ENCODE measurements around the gene CD83. TPM values are rescaled to one million over a fixed set of nuclear protein-coding genes. Genes with fewer than 3 reads are reported as not detected.

CD83 gene
- polyA plus RNA-seq, 1 experiment, result 0.85 TPM

DNA sequence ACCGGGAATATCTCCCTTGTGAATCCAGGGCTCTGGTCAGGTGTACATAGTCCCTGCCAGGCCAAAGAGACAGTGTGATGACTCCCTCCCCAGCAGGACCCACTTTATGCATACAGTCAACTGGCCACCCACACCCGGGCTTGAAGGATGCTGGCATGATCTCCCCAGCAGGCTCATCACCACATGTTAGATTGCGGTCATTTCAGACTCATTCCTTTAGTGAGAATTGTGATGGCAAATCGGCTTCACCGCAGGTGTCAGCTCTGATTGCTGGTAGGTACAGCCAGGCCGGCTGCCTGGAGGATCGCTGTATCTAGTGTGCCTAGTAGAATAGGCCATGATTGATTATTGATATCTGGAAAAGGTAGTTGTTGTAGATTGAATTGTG lies 24.5 kb downstream of the CD83 start:
- H3K36me3 ChIP-seq (ENCODE audit: control insufficient read depth, insufficient read depth, low read length), result no peaks in the 10 kb centered on the region
- TF ChIP-seq, protein P1, sequence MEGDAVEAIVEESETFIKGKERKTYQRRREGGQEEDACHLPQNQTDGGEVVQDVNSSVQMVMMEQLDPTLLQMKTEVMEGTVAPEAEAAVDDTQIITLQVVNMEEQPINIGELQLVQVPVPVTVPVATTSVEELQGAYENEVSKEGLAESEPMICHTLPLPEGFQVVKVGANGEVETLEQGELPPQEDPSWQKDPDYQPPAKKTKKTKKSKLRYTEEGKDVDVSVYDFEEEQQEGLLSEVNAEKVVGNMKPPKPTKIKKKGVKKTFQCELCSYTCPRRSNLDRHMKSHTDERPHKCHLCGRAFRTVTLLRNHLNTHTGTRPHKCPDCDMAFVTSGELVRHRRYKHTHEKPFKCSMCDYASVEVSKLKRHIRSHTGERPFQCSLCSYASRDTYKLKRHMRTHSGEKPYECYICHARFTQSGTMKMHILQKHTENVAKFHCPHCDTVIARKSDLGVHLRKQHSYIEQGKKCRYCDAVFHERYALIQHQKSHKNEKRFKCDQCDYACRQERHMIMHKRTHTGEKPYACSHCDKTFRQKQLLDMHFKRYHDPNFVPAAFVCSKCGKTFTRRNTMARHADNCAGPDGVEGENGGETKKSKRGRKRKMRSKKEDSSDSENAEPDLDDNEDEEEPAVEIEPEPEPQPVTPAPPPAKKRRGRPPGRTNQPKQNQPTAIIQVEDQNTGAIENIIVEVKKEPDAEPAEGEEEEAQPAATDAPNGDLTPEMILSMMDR (IDR thresholded peaks at IDR 0.05; ENCODE audit: insufficient read depth, low read depth, low read length), result no peak
- DNase-seq (ENCODE audit: low read depth), result no peak
- ChIA-PET CTCF (no interaction called here), POLR2A (no interaction called here)
- H3K27me3 ChIP-seq (ENCODE audit: control insufficient read depth, insufficient read depth, low read length), result no peaks in the 10 kb centered on the region
- H3K4me3 ChIP-seq (ENCODE audit: low read depth, low read length), result no peak overlapping the region

DNA sequence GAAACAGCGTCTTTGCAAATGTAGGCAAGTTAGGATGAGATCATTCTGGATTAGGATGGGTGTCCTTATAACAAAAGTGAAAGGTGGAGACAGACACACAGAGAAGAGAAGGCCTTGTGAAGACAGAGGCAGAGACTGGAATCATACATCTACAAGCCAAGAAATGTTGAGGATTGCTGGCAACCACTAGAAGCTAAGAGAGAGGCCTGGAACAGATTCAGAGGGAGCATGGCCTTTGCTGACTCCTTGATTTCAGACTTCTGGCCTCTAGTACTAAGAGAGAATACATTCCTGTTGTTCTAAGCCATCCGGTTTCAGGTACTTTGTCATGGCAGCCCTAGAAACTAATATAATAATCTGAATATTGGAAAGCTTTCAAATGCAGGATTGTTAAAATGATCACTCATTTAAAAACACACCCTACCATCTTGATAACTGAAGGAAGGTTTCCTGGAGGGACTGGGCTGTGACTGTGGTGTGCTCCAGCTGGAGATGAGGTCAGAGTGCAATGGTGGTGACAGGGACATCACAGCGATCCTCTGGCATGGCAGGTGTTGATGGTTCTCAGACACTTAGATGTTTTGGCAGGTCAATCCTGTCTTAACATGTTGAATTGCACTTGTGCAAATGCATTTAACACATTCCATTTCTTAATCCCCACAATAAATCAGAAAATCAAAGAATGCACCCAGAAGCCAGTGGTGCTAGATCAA lies 25.1 kb downstream of the CD83 start:
- TF ChIP-seq, protein P1 (IDR thresholded peaks at IDR 0.05; ENCODE audit: insufficient read depth, low read depth, low read length), result no peak
- DNase-seq (ENCODE audit: low read depth), result no peak
- ChIA-PET CTCF (interaction anchor here (3.5 kb wide), 1 partner anchor 233 kb away, joined by 13 read pairs; no protein-coding TSS in a partner anchor), POLR2A (no interaction called here)
- H3K4me3 ChIP-seq (ENCODE audit: low read depth, low read length), result no peak overlapping the region
- no peaks in the 10 kb centered on the region for H3K27me3 ChIP-seq (ENCODE audit: control insufficient read depth, insufficient read depth, low read length)
- H3K36me3 ChIP-seq (ENCODE audit: control insufficient read depth, insufficient read depth, low read length), result no peaks in the 10 kb centered on the region

DNA sequence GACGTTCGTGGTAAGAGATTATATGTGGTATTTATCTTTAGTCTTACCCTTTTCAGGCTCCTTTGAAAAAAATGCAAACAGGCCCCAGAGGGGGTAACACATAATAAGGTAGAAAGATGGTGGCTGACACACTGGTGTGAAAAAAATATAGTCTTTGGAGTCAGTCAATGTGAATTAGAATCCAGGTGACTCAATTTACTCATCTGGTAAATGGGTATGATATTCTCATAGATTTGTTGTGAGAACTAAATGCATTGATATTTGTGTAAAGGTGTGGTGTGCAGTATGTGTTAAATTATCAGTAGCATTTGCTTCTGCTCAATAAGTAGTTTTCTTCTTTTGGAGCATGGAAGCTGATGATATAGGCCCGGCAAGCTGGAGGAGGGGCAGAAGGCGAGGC lies 25.7 kb downstream of the CD83 start:
- CTCF ChIA-PET, result interaction anchor here (0.6 to 3.5 kb wide), 6 partner anchors 9 to 327 kb away, joined by 3 to 16 read pairs (median 3); no protein-coding TSS in a partner anchor
- no peak for DNase-seq (ENCODE audit: low read depth)
- TF ChIP-seq, protein P1 (IDR thresholded peaks at IDR 0.05; ENCODE audit: insufficient read depth, low read depth, low read length), result no peak
- H3K27me3 ChIP-seq (ENCODE audit: control insufficient read depth, insufficient read depth, low read length), result no peaks in the 10 kb centered on the region
- H3K4me3 ChIP-seq (ENCODE audit: low read depth, low read length), result no peak overlapping the region
- no peaks in the 10 kb centered on the region for H3K36me3 ChIP-seq (ENCODE audit: control insufficient read depth, insufficient read depth, low read length)
- POLR2A ChIA-PET, result no interaction called here

DNA sequence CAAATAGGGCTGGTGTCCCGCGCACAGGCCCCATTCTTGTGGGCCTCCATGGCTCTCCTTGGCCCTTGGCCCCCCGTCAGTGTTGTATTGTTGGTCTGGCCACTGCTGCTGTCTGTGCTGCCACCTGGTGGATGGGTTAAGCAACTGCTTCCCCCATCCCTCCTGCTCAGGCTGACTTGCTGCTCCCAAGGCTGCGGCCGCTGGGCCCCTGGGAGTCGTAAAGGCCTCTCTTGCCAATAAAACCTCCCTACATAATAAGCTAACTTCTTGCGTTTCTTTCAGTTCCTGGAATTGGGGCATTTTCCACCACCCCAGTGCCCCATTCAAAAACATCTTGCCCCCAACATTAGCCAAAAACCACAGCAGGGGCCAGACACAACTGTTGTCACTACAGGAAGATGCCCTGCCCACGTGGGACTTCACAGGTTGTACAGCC lies 27.1 kb downstream of the CD83 start:
- no peak for DNase-seq (ENCODE audit: low read depth)
- ChIA-PET POLR2A (no interaction called here), CTCF (interaction anchor here (0.6 to 3.5 kb wide), 10 partner anchors 10 to 1478 kb away, joined by 3 to 16 read pairs (median 6); no protein-coding TSS in a partner anchor)
- Histone ChIP-seq H3K4me3 (ENCODE audit: low read depth, low read length) (no peak overlapping the region), H3K27me3 (ENCODE audit: control insufficient read depth, insufficient read depth, low read length) (no peaks in the 10 kb centered on the region), H3K36me3 (ENCODE audit: control insufficient read depth, insufficient read depth, low read length) (no peaks in the 10 kb centered on the region)
- TF ChIP-seq, protein P1 (IDR thresholded peaks at IDR 0.05; ENCODE audit: insufficient read depth, low read depth, low read length), result peak; percentile 94

DNA sequence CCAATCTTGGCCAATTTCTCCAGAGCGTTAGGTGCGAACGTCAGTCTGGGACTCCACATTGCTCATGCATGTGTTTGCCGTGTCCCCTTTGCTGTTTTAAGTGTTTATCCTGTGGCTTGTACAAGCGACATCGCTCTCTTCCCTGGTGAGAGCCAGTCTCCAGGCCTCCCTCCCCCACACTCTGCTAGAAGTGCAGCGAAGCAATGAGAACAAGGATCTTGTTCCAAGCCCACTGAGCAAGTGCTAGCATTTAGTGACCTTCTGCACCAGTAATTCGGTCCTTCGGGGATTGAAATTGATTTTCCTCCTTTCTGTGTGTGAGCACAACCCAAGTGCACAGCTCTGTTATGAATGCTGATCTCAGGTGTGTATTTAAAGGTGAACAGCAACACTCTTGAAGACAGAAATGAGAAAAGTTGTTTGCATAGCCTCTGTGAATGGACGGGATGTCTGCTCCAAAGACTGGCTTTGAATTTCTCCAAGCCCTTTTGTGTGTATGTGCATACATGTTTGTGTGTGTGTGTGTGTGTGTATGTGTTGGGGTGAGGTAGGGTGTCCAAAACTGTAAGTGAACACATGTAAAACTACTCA lies 29.0 kb downstream of the CD83 start:
- Histone ChIP-seq H3K4me3 (ENCODE audit: low read depth, low read length) (no peak overlapping the region), H3K36me3 (ENCODE audit: control insufficient read depth, insufficient read depth, low read length) (no peaks in the 10 kb centered on the region), H3K27me3 (ENCODE audit: control insufficient read depth, insufficient read depth, low read length) (no peaks in the 10 kb centered on the region)
- TF ChIP-seq, protein P1 (IDR thresholded peaks at IDR 0.05; ENCODE audit: insufficient read depth, low read depth, low read length), result no peak
- ChIA-PET POLR2A (interaction anchor here (0.5 kb wide), 1 partner anchor 48 kb away, joined by 4 read pairs; no protein-coding TSS in a partner anchor), CTCF (interaction anchor here (0.9 to 2.6 kb wide), 4 partner anchors 15 to 1477 kb away, joined by 3 to 9 read pairs (median 4); no protein-coding TSS in a partner anchor)
- DNase-seq (ENCODE audit: low read depth), result no peak
